SK-MEL-5 (cell line): ENCODE results near the gene DNM3. TPM values are rescaled to one million over a fixed set of nuclear protein-coding genes. Genes with fewer than 3 reads are reported as not detected.

ENCODE experiments used
- DNase-seq: peaks from one replicate; pipeline ENCODE4 v3.0.0-alpha.2; 2016; ENCODE audit warnings: low read depth, low spot score
- in situ Hi-C: cut with HindIII; loops from 2 replicates; pipeline ENCODE4 v1.10.0; 2016; ENCODE audit warnings: low sequenced_read_pairs, high pct_unique_total_duplicates, low pct_unique_long_range_greater_than_20kb
- total RNA-seq: library from RNA; depleted of rRNA; stranded (reverse); fragments of >200 nt; shearing (Covaris generic); gene quantifications from 2 replicates; pipeline ENCODE4 v1.2.3, GENCODE V29; 2014

The DNM3 gene
- total RNA-seq, 1 experiment from 2014 or later, result 0.79 TPM

DNA sequence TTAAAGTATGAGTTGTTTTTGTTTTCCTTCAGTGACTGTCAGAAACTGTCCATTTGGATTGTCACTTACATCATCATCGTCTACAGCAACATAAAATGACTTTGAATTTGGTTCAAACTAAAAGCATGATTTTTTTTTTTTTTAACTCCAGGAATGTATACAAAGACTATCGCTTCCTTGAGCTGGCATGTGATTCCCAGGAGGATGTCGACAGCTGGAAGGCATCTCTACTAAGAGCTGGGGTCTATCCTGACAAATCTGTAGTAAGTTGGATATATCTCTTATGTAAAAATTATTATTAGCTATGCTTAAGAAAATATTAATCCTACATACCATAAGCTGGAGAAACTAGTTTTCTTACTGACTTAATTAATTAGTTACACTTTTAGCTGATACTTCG is 467.3 kb downstream of the DNM3 start:
- in situ Hi-C loops, result no loop called here
- peak; percentile 9 for DNase-seq

DNA sequence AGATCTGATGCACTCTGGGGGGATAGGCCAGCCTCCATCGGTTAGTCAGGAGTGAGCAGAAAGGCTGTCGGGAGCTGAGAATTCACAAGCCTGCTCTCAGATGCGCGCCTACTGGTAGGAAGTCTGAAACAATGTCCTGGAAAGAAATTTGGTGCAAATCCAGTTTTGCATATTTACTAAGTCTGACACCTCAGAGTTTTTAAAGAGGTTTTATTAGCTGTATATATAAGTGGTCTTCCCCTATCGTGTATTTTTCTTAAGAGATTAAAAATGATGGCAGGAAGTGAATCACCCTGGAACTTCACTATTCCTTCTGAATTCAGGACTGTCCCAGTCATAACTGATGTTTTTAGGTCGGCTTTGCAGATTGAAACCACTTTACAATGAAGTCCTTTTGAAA is 479.4 kb downstream of the DNM3 start:
- in situ Hi-C loops, result no loop called here
- DNase-seq, result no peak

DNA sequence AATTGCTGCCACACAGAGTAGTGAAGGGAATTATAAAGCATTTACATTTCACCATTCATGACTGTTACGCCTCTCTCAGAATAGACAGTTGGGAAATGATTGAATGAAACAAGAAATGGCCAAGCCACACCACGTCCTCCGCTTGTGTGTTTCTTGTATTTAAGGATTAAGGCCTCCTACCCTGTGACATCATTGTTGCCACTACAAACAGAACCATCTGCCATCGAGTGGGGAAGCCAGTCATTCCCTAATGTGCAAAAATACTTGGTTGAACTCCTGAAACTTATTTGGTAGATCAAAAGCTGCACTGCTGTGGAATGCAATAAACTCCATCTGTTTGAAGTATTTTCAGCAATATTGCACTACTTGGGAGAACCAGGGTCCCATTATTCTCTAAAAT is 480.2 kb downstream of the DNM3 start:
- DNase-seq, result no peak
- in situ Hi-C loops, result no loop called here

DNA sequence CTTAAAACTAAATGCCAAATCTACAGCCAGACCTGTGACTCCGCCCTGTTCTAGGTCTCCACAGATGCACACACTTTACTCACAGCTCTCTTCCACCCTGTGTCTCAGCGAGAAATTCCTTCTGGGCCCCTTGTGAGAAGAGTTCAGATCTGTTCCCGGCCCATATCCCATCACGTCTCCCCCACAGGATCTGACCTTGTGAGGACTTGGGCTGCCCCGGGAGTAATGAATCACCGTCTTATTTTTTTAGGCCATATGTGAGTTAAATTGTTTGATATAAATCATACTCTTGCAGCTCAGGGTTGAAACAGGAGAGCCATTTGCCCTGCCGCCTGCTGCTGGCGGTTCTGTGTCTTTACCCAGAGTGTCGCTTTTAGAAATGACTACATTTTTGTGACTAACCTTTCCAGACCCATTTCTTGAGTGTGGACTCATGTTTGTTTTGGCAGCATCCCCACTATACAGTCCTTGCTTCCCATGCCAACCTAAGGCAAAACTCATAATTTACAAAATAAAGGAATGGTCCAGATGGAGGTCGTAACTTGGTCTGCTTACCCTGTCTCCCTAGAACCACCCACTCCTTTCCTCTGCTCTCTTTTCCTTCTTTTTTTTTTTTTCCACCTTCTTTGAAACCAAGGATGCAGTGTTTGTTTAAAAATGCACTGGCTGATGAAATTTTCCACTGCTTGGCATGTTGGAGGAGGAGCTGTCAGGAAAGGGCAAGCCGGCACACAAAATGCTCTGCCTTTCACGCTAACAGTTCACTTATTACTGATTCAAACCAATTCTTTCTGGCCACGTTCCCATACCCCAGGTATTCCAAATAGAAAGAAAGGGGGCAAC is 481.1 kb downstream of the DNM3 start:
- in situ Hi-C loops, result no loop called here
- DNase-seq, result no peak

DNA sequence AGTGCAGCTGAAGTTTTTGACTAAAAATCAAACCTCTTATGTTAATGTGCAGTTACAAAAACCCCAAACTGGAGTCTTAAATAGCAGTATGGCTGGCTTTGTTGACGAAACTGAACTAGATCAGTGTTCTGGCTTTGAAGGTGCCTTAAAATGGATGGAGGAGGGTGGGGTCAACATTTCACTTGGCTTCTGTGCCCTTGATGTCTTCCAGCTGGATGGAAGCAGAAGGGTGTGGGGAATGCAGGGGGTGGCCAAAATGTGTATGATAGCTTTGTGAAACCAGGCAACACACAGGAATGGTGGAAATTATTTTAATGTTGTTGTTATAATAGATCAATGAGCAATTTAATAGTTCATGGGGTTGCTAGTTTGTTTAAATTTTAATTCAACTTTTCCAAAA is 482.4 kb downstream of the DNM3 start:
- DNase-seq, result no peak
- in situ Hi-C loops, result no loop called here

DNA sequence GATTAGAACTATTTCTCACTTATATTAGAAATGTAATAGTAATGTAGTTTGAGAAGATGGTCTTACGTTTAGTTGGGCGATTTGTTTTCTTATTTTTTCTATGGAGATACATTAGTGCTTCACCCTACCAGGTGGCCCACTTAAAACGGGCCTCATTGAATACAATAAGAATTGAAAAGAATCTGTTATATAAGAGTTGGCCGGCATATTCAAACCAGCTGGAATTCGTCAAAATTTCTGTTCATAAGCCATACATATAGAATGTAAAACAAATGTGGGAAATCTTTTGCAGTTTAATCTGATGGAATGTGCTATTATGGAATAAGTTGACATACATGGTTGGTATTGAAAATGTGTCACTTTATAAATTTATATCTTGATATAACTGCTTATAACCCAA is 482.8 kb downstream of the DNM3 start:
- DNase-seq, result no peak
- in situ Hi-C loops, result no loop called here

DNA sequence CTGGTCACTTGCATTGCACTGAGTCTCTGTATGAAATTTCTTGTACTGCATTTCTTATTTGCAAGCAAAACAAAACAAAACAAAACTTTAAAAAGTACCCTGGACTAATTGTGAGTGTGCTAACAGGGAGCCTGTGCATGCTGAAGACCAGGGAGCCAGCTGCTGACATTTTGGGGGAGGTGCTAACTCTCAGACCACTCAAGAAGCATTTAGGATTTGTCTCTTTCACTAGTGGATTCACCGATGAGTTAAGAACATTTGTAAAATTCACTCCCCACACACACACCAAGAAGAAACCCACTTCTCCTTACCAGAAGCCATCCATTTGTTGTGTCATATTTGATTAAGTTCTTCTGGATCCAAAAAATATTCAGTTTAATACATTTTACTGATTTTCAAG is 483.5 kb downstream of the DNM3 start:
- in situ Hi-C loops, result no loop called here

DNA sequence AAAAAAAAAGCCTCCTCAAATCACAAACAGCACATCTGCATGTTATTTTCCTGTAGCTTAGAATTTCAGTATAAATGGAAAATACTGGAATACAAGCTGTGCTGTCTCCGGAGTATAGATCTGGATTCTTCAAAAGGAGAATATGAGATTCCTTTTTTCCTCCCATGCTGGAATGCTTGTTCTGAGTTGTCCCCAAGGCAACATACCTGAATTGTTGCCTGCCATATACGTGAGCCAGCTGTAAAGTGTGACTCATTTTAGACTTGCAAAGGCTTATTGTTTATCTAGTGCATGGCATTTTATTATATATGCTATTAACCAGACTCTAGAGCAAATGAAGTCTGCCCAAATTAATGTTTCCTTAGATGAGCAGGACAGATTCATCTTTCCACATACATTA is 484.2 kb downstream of the DNM3 start:
- in situ Hi-C loops, result no loop called here
- no peak for DNase-seq

More for the DNA sequence above, 483.5 kb downstream of the DNM3 start:
- no peak for DNase-seq

DNA sequence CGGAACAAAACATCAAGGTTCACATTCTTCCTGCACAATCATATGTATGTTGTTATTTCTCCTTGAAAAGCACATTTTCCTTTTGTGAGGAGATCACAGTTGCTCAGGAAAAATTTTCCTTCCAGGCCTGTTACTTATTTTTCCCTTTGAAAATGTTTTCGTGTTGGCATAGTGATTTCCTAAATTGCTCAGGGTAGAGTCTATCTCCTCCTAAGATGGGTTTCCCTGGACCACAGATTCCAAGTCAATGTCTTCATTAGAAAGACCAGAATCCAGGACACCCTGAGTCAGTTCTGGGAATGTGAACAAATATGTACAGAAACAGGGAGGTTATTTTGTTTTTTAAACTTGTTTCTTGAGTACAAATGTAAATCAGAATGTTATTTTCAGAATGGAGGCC is 484.8 kb downstream of the DNM3 start:
- in situ Hi-C loops, result no loop called here

DNA sequence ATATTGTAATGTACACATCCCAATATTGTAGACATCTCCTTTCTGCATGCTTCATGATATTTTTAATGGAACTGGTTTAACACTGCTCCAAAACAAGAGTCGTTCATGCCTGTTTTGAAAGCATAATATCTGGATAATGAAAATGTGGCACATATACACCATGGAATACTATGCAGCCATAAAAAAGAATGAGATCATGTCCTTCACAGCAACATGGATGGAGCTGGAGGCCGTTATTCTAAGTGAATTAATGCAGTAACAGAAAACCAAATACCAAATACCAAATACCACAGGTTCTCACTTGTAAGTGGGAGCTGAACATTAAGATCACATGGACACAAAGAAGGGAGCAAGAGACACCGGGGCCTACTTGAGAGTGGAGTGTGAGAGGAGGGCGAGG is 487.0 kb downstream of the DNM3 start:
- in situ Hi-C loops, result no loop called here
- DNase-seq, result no peak

More for the DNA sequence above, 484.8 kb downstream of the DNM3 start:
- DNase-seq, result no peak

DNA sequence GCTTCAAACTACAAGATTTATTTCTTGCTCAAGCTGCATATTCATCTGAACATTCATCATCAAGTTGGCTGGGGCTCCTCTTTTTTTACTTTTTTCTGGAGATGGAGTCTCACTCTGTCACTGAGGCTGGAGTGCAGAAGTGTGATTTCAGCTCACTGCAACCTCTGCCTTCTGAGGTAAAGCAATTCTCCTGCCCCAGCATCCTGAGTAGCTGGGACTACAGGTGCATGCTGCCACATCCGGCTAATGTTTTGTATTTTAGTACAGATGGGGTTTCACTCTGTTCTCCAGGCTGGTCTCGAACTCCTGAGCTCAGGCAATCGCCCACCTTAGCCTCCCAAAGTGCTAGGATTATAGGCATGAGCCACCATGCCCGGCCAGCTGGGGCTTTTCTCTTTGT is 490.9 kb downstream of the DNM3 start:
- in situ Hi-C loops, result no loop called here
- DNase-seq, result no peak

DNA sequence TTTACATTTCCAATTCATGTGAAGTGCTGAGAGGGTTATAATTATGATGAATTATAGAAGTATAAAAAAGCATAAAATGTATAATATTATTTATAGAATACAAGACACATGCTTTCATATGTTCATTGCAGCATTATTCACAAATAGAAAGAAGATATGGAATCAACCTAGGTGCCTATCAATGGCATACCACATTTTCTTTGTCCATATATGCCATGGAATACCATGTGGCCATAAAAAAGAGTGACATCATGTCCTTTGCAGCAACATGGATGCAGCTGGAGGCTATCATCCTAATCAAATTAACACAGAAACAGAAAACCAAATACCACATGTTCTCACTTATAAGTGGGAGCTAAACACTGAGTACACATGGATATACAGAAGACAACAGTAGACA is 494.1 kb downstream of the DNM3 start:
- in situ Hi-C loops, result no loop called here

DNA sequence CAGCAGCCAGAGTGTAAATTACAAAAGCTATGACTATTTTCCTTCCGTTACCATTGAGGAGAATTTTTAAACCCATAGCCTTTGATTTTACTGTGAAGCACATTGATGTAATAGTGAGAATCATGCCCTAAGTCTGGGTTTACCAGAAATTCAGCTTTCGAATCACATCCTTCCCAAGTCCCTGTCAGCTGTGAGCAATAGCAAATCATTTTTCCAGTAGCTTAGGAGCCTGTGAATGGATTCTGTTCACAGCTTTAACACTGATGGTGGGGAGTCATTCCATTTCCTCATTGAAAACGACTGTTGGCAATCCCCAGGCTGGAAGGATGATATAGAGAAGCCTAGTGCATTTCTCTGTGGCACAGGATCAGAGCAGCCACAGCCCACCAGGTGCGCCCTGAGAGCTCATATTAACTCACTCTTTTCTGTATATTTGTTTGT is 497.0 kb downstream of the DNM3 start:
- in situ Hi-C loops, result no loop called here

More for the DNA sequence above, 494.1 kb downstream of the DNM3 start:
- no peak for DNase-seq

DNA sequence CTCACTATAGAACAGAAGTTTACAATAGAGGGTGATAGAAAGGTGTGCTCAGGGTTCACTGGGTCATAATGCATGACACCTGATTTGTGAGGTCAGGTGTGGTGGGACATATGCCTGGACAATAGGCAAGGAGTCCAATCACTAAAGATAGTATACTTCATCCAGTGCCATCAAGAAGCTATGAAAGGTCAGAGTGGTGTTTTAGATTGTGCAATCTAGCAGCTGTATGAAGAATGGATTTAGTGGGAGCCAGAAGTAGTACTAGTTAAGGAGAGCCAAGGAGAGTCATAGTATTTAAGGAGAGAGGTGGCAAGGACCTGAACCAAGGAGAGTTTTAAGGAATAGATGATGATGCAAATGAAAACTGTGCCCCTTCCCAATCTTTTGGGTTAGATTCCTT is 498.5 kb downstream of the DNM3 start:
- in situ Hi-C loops, result no loop called here
- DNase-seq, result no peak

More for the DNA sequence above, 497.0 kb downstream of the DNM3 start:
- DNase-seq, result no peak

DNA sequence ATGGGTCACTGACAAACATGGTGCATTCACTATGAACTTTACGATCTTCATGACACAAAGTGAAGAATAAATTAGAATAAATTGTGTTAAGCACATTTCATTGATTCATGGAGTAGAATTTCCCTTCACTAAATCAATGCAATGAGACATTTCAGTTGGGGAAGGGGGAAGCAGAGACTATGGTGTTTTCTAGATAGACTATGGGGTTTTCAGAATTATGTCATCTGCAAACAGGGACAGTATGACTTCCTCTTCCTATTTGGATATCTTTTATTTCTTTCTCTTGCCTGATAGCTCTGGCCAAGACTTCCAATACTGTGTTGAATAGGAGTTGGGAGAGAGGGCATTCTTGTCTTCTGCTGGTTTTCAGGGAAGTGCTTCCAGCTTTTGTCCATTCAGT is 499.2 kb downstream of the DNM3 start:
- DNase-seq, result no peak
- in situ Hi-C loops, result no loop called here

DNA sequence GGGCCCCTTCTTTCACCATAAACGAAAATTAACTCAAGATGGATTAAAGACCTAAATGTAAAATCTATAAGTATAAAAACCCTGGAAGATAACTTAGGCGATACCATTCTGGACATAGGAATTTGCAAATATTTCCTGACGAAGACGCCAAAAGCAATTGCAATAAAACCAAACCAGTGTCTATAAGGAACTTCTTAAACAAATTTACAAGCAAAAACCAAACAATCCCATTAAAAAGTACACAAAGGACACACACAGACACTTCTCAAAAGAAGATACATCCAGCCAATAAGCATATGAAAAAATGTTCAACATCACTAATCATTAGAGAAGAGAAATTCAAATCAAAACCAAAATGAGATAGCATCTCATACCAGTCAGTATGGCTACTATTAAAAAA is 500.4 kb downstream of the DNM3 start:
- in situ Hi-C loops, result no loop called here
- no peak for DNase-seq

DNA sequence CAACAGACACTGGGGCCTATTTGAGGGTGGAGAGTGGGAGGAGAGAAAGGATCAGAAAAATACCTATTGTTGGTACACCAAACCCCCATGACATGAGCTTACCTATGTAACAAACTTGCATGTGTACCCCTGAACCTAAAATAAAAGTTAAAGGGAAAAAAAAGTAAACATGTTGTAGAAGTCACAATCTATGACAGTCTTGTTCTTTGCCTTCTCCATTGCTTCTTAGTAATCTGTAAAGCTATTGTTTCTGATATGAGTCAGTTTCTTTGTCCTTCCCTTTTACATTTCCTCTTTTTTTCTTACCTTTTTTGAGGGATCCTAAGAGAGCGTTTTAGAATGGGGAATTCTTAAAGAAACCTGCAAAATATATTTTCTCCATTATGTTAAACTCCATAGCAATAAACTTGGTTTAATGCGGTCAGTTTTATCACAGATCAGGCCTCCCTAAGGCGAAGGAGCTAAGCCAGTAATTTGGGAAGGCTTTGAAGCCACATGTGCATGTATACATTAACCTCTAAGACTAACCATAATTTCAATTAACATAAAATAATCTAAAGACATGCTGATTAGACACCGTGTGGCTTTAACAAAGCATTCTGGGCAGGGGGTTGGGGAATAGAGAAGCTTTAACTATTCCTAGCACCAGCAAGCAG is 501.4 kb downstream of the DNM3 start:
- no peak for DNase-seq
- in situ Hi-C loops, result no loop called here

DNA sequence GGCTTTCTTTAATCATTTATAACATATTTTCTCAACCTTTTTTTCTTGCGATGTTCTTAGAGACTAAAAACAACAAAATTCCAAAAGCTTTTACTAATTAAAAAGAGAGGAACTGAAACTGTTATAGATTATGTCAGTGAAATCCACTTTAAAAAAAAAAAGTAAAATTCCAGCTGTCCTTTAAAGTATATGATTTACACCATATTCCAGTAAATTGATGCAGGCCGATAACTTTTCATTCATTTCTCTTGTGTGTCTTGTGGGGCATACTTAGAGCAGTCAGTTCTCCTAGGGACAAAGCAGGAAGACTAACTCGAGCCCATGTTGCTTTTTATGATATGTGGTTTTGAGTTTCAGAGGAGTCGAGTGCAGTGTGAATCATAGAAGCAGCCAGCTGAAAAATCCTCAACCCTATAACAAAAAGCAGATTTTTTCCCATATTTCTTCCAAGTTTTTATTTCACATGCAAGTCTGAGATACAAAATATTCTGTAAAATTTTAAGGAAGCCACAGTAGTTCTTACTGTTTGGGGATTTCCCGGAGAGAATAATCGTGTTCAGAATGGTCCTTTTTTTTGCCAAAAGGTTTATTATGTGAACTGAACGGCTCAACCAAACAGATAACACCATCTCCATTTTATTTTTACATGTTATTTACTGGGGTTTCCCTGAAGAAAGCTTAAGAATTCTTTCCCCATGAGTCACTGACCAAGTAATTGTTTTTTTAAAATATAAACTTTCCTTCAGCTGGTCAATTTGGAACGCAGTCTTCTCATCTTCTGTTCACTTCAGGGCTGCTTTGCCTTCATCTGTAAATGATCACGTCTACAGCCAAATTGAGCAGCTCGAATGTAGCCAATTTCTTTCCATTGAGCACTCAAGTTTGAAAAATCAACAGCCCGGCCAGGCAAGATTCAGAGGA is 502.2 kb downstream of the DNM3 start:
- in situ Hi-C loops, result no loop called here
- no peak for DNase-seq
